ENCODE data around the gene LCE1C. TPM values are rescaled to one million over a fixed set of nuclear protein-coding genes. Genes with fewer than 3 reads are reported as not detected.

The LCE1C gene
- polyA plus RNA-seq, 3 donors: not detected

DNA sequence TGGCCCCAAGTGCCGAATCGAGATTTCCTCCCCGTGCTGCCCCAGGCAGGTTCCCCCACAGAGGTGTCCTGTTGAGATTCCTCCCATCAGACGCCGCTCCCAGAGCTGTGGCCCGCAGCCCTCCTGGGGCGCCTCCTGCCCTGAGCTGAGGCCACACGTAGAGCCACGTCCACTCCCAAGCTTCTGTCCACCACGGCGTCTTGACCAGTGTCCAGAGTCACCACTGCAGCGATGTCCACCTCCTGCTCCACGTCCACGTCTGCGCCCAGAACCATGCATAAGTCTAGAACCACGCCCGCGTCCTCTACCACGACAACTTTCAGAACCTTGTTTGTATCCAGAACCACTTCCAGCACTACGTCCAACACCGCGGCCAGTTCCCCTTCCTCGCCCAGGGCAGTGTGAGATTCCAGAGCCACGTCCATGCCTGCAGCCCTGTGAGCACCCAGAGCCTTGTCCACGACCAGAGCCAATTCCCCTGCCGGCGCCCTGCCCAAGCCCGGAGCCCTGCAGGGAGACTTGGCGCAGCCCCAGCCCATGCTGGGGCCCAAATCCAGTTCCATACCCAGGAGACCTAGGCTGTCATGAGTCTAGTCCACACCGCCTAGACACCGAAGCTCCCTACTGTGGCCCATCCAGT is 45.8 kb downstream of the LCE1C start:
- DNase-seq (ENCODE audit: low read depth in 3 of 3, low spot score in 2 of 3): no peak

DNA sequence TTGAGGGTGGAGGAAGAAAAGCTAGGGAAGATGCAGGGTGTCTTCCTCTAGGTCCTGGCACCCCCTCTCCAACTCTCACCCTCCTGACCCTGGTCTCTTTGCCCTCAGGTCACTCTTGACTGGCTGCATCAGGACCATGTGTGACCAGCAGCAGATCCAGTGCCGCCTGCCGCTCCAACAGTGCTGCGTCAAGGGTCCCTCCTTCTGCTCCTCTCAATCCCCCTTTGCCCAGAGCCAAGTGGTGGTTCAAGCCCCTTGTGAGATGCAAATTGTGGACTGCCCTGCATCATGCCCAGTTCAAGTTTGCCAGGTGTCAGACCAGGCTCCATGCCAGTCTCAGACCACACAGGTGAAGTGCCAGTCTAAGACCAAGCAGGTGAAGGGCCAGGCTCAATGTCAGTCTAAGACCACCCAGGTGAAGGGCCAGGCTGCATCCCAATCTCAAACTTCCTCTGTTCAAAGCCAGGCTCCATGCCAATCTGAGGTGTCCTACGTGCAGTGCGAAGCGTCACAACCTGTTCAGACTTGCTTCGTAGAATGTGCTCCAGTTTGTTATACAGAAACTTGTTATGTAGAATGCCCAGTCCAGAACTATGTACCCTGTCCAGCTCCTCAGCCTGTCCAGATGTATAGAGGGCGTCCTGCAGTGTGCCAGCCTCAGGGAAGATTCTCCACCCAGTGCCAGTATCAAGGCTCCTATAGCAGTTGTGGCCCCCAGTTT is 46.8 kb downstream of the LCE1C start:
- DNase-seq (ENCODE audit: low read depth in 3 of 3, low spot score in 2 of 3): no peak

- DNase-seq (ENCODE audit: low read depth in 3 of 3, low spot score in 2 of 3): no peak
These were observed 47.8 kb downstream of the LCE1C start for GRCh38 chr1:152758636-152759035.

DNA sequence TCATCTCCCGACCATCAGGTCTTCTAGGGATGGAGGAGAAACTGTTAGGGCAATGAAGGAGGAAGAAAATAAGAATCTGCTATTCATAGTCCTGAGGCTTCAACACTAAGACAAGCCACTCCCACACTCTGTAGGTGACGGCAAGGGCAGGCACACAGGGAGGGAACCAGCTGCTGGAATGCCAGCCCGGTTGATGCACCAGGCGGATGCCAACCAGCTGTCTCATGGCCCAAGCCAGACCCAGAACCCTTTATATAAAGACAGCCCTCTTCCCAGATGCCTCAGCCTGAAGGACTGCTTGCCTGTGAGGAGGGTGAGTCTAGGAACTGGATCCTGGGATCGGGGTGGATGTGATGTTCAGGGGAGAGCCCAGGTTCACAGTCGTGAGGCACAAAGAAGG is 48.7 kb downstream of the LCE1C start, which contains the start of gene KPRP:
Gene KPRP (plus strand): TSS at position 279 of the 400 bp plus-strand sequence. CDS start 1,564 bp downstream, outside the sequence.
- DNase-seq (ENCODE audit: low read depth in 3 of 3, low spot score in 2 of 3): no peak

DNA sequence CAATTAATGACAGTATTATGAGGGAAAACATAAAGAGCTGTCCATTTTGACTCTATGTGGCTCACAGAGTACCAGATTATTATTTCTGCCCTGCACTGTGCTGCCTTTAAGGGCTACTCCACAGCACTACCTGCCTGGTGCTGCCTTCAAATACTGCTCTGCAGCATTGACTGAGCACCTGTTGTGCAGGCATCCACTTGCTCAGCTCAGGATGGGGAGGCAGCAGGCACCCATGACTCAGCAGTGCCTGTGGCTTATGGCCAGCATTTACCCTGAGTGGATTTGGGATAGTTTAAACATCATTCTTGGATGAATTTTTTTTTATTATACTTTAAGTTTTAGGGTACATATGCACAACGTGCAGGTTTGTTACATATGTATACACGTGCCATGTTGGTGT is 49.6 kb downstream of the LCE1C start:
- DNase-seq (ENCODE audit: low read depth in 3 of 3, low spot score in 2 of 3): no peak

Other genes with a start within 250 kb of the LCE1C start
- gene LCE3E, start 239.9 kb downstream of the LCE1C start, polyA plus RNA-seq (ENCODE audit: insufficient read length in 3 of 3): not detected
- gene LCE3D, start 226.1 kb downstream of the LCE1C start, polyA plus RNA-seq (ENCODE audit: insufficient read length in 3 of 3): not detected
- not detected for gene LCE3C, start 206.4 kb downstream of the LCE1C start, polyA plus RNA-seq (ENCODE audit: insufficient read length in 3 of 3)
- not detected for gene LCE3B, start 192.8 kb downstream of the LCE1C start, polyA plus RNA-seq (ENCODE audit: insufficient read length in 3 of 3)
- not detected for gene LCE3A, start 183.5 kb downstream of the LCE1C start, polyA plus RNA-seq (ENCODE audit: insufficient read length in 3 of 3)
- not detected for gene LCE2D, start 143.3 kb downstream of the LCE1C start, polyA plus RNA-seq (ENCODE audit: insufficient read length in 3 of 3)
- not detected for gene LCE2C, start 131.4 kb downstream of the LCE1C start, polyA plus RNA-seq (ENCODE audit: insufficient read length in 3 of 3)
- gene LCE2B, start 120.5 kb downstream of the LCE1C start, polyA plus RNA-seq (ENCODE audit: insufficient read length in 3 of 3): not detected
- not detected for gene LCE2A, start 108.3 kb downstream of the LCE1C start, polyA plus RNA-seq (ENCODE audit: insufficient read length in 3 of 3)
- gene LCE4A, start 98.5 kb downstream of the LCE1C start, polyA plus RNA-seq (ENCODE audit: insufficient read length in 3 of 3): not detected
- gene KPRP, start 48.6 kb downstream of the LCE1C start, polyA plus RNA-seq (ENCODE audit: insufficient read length in 3 of 3): not detected
- gene LCE1F, start 31.5 kb downstream of the LCE1C start, polyA plus RNA-seq (ENCODE audit: insufficient read length in 3 of 3): not detected
- gene LCE1E, start 20.4 kb downstream of the LCE1C start, polyA plus RNA-seq (ENCODE audit: insufficient read length in 3 of 3): not detected
- not detected for gene LCE1D, start 9.9 kb downstream of the LCE1C start, polyA plus RNA-seq (ENCODE audit: insufficient read length in 3 of 3)
- not detected for gene LCE1B, start 5.3 kb upstream of the LCE1C start, polyA plus RNA-seq (ENCODE audit: insufficient read length in 3 of 3)
- gene LCE1A, start 20.8 kb upstream of the LCE1C start, polyA plus RNA-seq (ENCODE audit: insufficient read length in 3 of 3): not detected
- not detected for gene LCE6A, start 36.2 kb upstream of the LCE1C start, polyA plus RNA-seq (ENCODE audit: insufficient read length in 3 of 3)
- not detected for gene LCE7A, start 53.3 kb upstream of the LCE1C start, polyA plus RNA-seq (ENCODE audit: insufficient read length in 3 of 3)
- not detected for gene SMCP, start 71.7 kb upstream of the LCE1C start, polyA plus RNA-seq (ENCODE audit: insufficient read length in 3 of 3)
- gene IVL, start 101.9 kb upstream of the LCE1C start, polyA plus RNA-seq (ENCODE audit: insufficient read length in 3 of 3): under 1 TPM in 2 of 3 donors, not detected in 1; 0.21 to 0.42 TPM
- gene SPRR5, start 140.6 kb upstream of the LCE1C start, polyA plus RNA-seq (ENCODE audit: insufficient read length in 3 of 3): not detected
- gene SPRR4, start 164.0 kb upstream of the LCE1C start, polyA plus RNA-seq (ENCODE audit: insufficient read length in 3 of 3): not detected
- not detected for gene SPRR1A, start 177.4 kb upstream of the LCE1C start, polyA plus RNA-seq (ENCODE audit: insufficient read length in 3 of 3)
- under 1 TPM in 1 of 3 donors, not detected in 2; 0.21 TPM for gene SPRR3, start 195.1 kb upstream of the LCE1C start, polyA plus RNA-seq (ENCODE audit: insufficient read length in 3 of 3)
- not detected for gene SPRR1B, start 224.6 kb upstream of the LCE1C start, polyA plus RNA-seq (ENCODE audit: insufficient read length in 3 of 3)
- not detected for gene SPRR2D, start 234.5 kb upstream of the LCE1C start, polyA plus RNA-seq (ENCODE audit: insufficient read length in 3 of 3)